Measurements from ENCODE around the gene PTPN13.

The PTPN13 gene

DNA sequence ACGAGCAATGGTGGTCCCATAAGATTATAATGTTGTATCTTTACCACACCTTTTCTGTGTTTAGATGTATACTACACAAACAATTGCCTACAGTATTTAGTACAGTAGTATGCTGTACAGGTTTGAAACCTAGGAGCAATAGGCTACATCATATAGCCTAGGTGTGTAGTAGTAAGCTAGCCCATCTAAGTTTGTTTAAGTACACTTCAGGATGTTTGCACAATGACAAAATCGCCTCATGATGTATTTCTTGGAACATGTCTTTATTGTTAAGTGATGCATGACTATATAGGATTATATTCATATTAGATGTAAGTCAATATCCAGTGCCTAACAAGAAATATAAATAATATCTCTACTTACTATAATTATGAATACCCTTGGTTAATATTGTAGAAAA is 150.5 kb downstream of the PTPN13 start:
- Histone ChIP-seq H3K27me3 (no peaks in the 10 kb centered on the region), H3K4me1 (no peaks in the 10 kb centered on the region), H3K9me3 (replicated peaks in 1 of 11) (peaks cover 12 to 21% (median 18%) of the 10 kb centered on the region in 11 experiments), H3K27ac (no peak overlapping the region), H4K20me1 (no peaks in the 10 kb centered on the region), H3K4me2 (no peak overlapping the region), H3K9ac (no peak overlapping the region), H3K36me3 (peaks cover 0 to 11% (median 3%) of the 10 kb centered on the region in 11 experiments; a peak in 4 of 22 replicates), H3K4me3 (no peak overlapping the region)
- no peak for TF ChIP-seq Cebpa-rat (IDR thresholded peaks at IDR 0.05)

- no peak for TF ChIP-seq Cebpa-rat (IDR thresholded peaks at IDR 0.05)
- H3K4me3 ChIP-seq = no peak overlapping the region
- H3K9me3 ChIP-seq (replicated peaks in 1 of 11) = no peaks in the 10 kb centered on the region
- no peak overlapping the region for H3K27ac ChIP-seq
- H3K36me3 ChIP-seq = no peaks in the 10 kb centered on the region
- no peaks in the 10 kb centered on the region for H3K4me1 ChIP-seq
- no peak overlapping the region for H3K4me2 ChIP-seq
- H3K27me3 ChIP-seq = no peaks in the 10 kb centered on the region; a peak in 1 of 22 replicates
- H4K20me1 ChIP-seq = no peaks in the 10 kb centered on the region
- no peak overlapping the region for H3K9ac ChIP-seq
Measured at GRCh38 chr4:86749121-86749520, 155.0 kb downstream of the PTPN13 start.

DNA sequence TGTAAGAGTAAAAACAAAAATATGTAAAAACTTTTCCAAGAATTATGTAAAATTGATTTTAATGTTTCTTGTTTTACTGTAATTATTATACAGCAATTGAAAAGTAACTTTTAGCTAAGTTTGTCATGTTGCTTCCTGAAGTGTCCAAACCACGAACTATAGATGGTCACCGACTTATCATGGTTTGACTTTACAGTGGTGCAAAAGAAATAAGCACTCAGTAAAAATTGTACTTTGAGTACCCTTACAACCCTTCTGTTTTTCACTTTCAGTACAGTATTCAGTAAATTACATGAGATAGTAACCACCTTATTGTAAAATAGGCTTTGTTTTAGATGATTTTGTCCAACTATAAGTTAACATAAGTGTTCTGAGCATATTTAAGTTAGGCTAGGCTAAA is 161.3 kb downstream of the PTPN13 start:
- H3K36me3 ChIP-seq = no peaks in the 10 kb centered on the region
- H3K9ac ChIP-seq = no peak overlapping the region
- no peak overlapping the region for H3K4me2 ChIP-seq
- no peaks in the 10 kb centered on the region for H3K4me1 ChIP-seq
- H3K4me3 ChIP-seq = no peak overlapping the region
- no peaks in the 10 kb centered on the region for H4K20me1 ChIP-seq
- H3K27me3 ChIP-seq = no peaks in the 10 kb centered on the region; a peak in 1 of 22 replicates
- H3K9me3 ChIP-seq (replicated peaks in 1 of 11) = no peaks in the 10 kb centered on the region
- TF ChIP-seq Cebpa-rat (IDR thresholded peaks at IDR 0.05) = no peak
- no peak overlapping the region for H3K27ac ChIP-seq

DNA sequence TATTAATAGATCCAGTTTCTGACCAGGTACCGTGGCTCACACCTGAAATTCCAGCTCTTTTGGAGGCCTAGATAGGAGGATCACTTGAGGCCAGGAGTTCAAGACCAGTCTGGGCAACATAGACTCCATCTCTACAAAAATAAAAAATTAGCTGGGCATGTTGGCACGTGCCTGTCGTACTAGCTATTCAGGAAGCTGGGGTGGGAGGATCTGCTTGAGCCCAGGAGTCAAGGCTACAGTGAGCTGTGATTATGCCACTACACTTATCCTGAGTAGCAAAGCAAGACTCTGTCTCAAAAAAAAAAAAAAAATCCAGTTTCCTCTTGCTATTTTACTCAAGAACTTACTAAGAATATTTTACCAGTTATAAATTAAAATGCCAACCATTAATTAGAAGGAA is 163.4 kb downstream of the PTPN13 start:
- Histone ChIP-seq H4K20me1 (no peaks in the 10 kb centered on the region), H3K9me3 (replicated peaks in 1 of 11) (no peaks in the 10 kb centered on the region), H3K4me3 (no peak overlapping the region), H3K27me3 (no peaks in the 10 kb centered on the region), H3K27ac (no peak overlapping the region), H3K4me2 (no peak overlapping the region), H3K4me1 (no peaks in the 10 kb centered on the region), H3K9ac (no peak overlapping the region), H3K36me3 (no peaks in the 10 kb centered on the region; a peak in 1 of 22 replicates)
- no peak for TF ChIP-seq Cebpa-rat (IDR thresholded peaks at IDR 0.05)

DNA sequence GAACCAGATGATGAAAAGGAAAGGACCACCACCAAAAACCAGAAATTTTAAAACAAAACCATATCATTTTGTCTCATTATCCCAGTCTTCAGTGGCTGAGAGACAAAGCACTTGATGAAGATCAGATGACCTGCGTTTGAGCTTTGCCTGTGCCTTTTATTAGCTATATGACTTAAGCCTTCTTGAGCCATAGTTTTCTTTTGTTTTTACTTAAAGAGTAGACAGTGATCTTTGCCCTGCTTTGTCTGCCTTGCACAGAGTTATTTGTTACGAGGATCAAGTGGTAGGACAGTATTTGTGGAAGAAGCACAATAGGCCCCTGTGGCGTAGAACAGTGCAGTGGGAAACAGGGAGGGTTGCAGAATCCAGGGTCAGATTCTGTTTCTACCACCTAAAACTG is 165.2 kb downstream of the PTPN13 start:
- no peaks in the 10 kb centered on the region for H4K20me1 ChIP-seq
- H3K4me3 ChIP-seq = no peak overlapping the region
- no peaks in the 10 kb centered on the region for H3K4me1 ChIP-seq
- no peaks in the 10 kb centered on the region for H3K27me3 ChIP-seq
- TF ChIP-seq Cebpa-rat (IDR thresholded peaks at IDR 0.05) = no peak
- H3K9me3 ChIP-seq (replicated peaks in 1 of 11) = no peaks in the 10 kb centered on the region
- no peak overlapping the region for H3K9ac ChIP-seq
- no peaks in the 10 kb centered on the region; a peak in 1 of 22 replicates for H3K36me3 ChIP-seq
- H3K27ac ChIP-seq = no peak overlapping the region
- no peak overlapping the region for H3K4me2 ChIP-seq

GRCh38 chr4:86762649-86763048 is 168.5 kb downstream of the PTPN13 start:
- Histone ChIP-seq H3K36me3 (no peaks in the 10 kb centered on the region; a peak in 1 of 22 replicates), H3K4me2 (no peak overlapping the region), H4K20me1 (no peaks in the 10 kb centered on the region), H3K9ac (no peak overlapping the region), H3K4me1 (no peaks in the 10 kb centered on the region), H3K4me3 (no peak overlapping the region), H3K27ac (no peak overlapping the region), H3K27me3 (no peaks in the 10 kb centered on the region), H3K9me3 (replicated peaks in 1 of 11) (no peaks in the 10 kb centered on the region)
- no peak for TF ChIP-seq Cebpa-rat (IDR thresholded peaks at IDR 0.05)

- no peaks in the 10 kb centered on the region for H3K9me3 ChIP-seq (replicated peaks in 1 of 11)
- no peaks in the 10 kb centered on the region for H3K27me3 ChIP-seq
- no peaks in the 10 kb centered on the region for H4K20me1 ChIP-seq
- no peak overlapping the region for H3K9ac ChIP-seq
- no peaks in the 10 kb centered on the region for H3K4me1 ChIP-seq
- no peak overlapping the region for H3K4me2 ChIP-seq
- no peak overlapping the region for H3K4me3 ChIP-seq
- no peak overlapping the region for H3K27ac ChIP-seq
- no peaks in the 10 kb centered on the region for H3K36me3 ChIP-seq
- no peak for TF ChIP-seq Cebpa-rat (IDR thresholded peaks at IDR 0.05)
Measured at GRCh38 chr4:86769794-86770193, 175.7 kb downstream of the PTPN13 start.

- Histone ChIP-seq H3K4me3 (no peak overlapping the region), H4K20me1 (no peaks in the 10 kb centered on the region), H3K4me2 (no peak overlapping the region), H3K9ac (no peak overlapping the region), H3K36me3 (no peaks in the 10 kb centered on the region), H3K4me1 (no peaks in the 10 kb centered on the region), H3K27me3 (no peaks in the 10 kb centered on the region), H3K27ac (no peak overlapping the region), H3K9me3 (replicated peaks in 1 of 11) (no peaks in the 10 kb centered on the region)
- no peak for TF ChIP-seq Cebpa-rat (IDR thresholded peaks at IDR 0.05)
Measured at GRCh38 chr4:86771141-86771540, 177.0 kb downstream of the PTPN13 start.

- TF ChIP-seq Cebpa-rat (IDR thresholded peaks at IDR 0.05) = no peak
- no peaks in the 10 kb centered on the region for H3K36me3 ChIP-seq
- H3K27ac ChIP-seq = no peak overlapping the region
Measured at GRCh38 chr4:86775061-86775460, 180.9 kb downstream of the PTPN13 start.

DNA sequence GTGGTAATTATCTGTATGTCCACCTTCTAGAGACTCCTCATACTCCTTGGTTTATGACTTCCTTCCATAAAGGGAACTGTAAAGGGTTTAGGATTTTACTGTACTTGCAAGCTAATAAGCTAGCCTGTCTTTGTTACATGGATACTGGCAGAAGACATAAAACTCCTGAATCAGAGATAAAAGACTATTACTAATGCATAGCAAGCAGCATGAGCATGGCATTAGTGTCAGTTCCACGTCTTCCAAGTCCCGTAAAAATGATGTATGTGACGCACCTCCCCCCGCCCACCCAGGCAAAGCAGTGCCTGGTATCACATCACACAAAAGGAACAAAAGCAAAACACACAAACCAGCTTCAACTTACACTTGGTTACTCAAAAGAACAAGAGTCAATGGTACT is 184.1 kb downstream of the PTPN13 start:
- no peaks in the 10 kb centered on the region for H3K36me3 ChIP-seq
- no peak for TF ChIP-seq Cebpa-rat (IDR thresholded peaks at IDR 0.05)
- no peak overlapping the region for H3K27ac ChIP-seq
- H3K27me3 ChIP-seq = no peaks in the 10 kb centered on the region
- no peak overlapping the region for H3K9ac ChIP-seq
- no peaks in the 10 kb centered on the region for H3K9me3 ChIP-seq (replicated peaks in 1 of 11)
- no peaks in the 10 kb centered on the region for H4K20me1 ChIP-seq
- H3K4me1 ChIP-seq = 0 out of 20 replicates have a peak, but pooled peaks cover 0 to 7% (median 0%) of the 10 kb centered on the region in 10 experiments
- no peak overlapping the region for H3K4me3 ChIP-seq
- no peak overlapping the region for H3K4me2 ChIP-seq

More at GRCh38 chr4:86775061-86775460, 180.9 kb downstream of the PTPN13 start:
- Histone ChIP-seq H3K4me2 (no peak overlapping the region), H3K9ac (no peak overlapping the region), H3K4me1 (no peaks in the 10 kb centered on the region), H3K9me3 (replicated peaks in 1 of 11) (no peaks in the 10 kb centered on the region), H3K4me3 (no peak overlapping the region), H3K27me3 (no peaks in the 10 kb centered on the region), H4K20me1 (no peaks in the 10 kb centered on the region)
